ENCODE results near the gene PLCB1. TPM values are rescaled to one million over a fixed set of nuclear protein-coding genes. Genes with fewer than 3 reads are reported as not detected.

Gene PLCB1
- total and polyA plus RNA-seq, 10 of the 15 experiments (the other 5 are each of a cell fraction or from before 2014, with no cell fraction given): 0.05 to 5.3 (median 0.17) TPM; not detected in 1

DNA sequence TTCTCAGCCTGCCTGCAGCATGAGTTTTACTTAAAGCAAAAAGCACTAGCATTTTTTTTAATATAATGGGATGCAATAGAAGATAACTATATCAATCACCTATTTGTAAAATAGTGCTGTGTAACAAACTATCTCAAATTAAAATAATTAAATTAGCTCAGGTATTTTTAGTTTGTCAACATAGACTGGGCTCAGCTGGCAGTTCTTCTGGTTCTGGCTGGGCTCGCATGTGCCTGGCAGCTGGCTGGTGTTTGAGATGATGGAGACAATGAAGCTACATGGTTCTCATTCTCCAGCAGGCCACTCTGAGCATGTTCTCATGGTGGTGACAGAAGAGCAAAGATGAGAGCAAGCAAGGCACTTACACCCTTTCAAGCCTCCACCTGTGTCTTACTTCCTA is 181.0 kb downstream of the PLCB1 start:
- ChIA-PET RAD21 (ENCODE audit: unreplicated experiment) (no interaction called here), SMC1A (ENCODE audit: uncharacterized antibody, unreplicated experiment) (interaction anchor here (1.7 kb wide), 1 partner anchor 408 kb away, joined by 5 read pairs; no protein-coding TSS in a partner anchor), POLR2A (no interaction called here), CTCF (interaction anchor here (1.8 kb wide), 1 partner anchor 77 kb away, joined by 8 read pairs; no protein-coding TSS in a partner anchor)
- BruUV-seq (replicated peaks): no TSS peak
- no peaks in the 10 kb centered on the region for H3K36me3 ChIP-seq (ENCODE audit: control insufficient read depth in 2 of 2, insufficient read depth in 2 of 2, low read length in 1 of 2)
- no peaks in the 10 kb centered on the region for H3K4me1 ChIP-seq (ENCODE audit: control insufficient read depth, insufficient read depth, low read length)
- TF ChIP-seq FOXM1 (IDR thresholded peaks at IDR 0.05; ENCODE audit: low read depth, low read length) (no peak), MTA2 (IDR thresholded peaks at IDR 0.05; ENCODE audit: low read depth) (no peak), FOXK2 (IDR thresholded peaks at IDR 0.05) (no peak), KDM1A (IDR thresholded peaks at IDR 0.05; ENCODE audit: borderline replicate concordance) (no peak), ELK1 (IDR thresholded peaks at IDR 0.05; ENCODE audit: low read depth, low read length) (no peak), RELA (IDR thresholded peaks at IDR 0.05; ENCODE audit: borderline replicate concordance, partially characterized antibody) (no peak), MLLT1 (IDR thresholded peaks at IDR 0.05) (no peak), RAD51 (IDR thresholded peaks at IDR 0.05) (no peak), ASH2L (IDR thresholded peaks at IDR 0.05; ENCODE audit: borderline replicate concordance, low read depth) (no peak), BMI1 (IDR thresholded peaks at IDR 0.05; ENCODE audit: borderline replicate concordance) (no peak), ZNF384 (IDR thresholded peaks at IDR 0.05; ENCODE audit: borderline replicate concordance, low read depth, low read length) (no peak), ZBTB11 (CRISPR knock-in tag; IDR thresholded peaks at IDR 0.05) (no peak), MTA3 (IDR thresholded peaks at IDR 0.05; ENCODE audit: borderline replicate concordance, low read length) (no peak), SMARCA5 (IDR thresholded peaks at IDR 0.05) (no peak), TBL1XR1 (IDR thresholded peaks at IDR 0.05; ENCODE audit: low read depth, low read length) (no peak), CBX3 (IDR thresholded peaks at IDR 0.05; ENCODE audit: borderline replicate concordance, low read depth) (no peak), NFIC (IDR thresholded peaks at IDR 0.05; ENCODE audit: low read depth, low read length) (no peak), ZNF207 (IDR thresholded peaks at IDR 0.05; ENCODE audit: borderline replicate concordance) (no peak)
- 80% methylated on average over 1 of the region's 1 CpG for whole genome bisulfite sequencing (ENCODE audit: insufficient coverage, insufficient replicate concordance, low lambda C conversion rate, missing lambda C conversion rate)
- H3K79me2 ChIP-seq (ENCODE audit: control insufficient read depth, insufficient read depth, low read length): no peaks in the 10 kb centered on the region
- intact Hi-C loops (cut with micrococcal nuclease; ENCODE audit: unreplicated experiment): loop anchor here (2.0 kb wide), 1 partner anchor 410 kb away; no protein-coding TSS in a partner anchor
- H3K9me3 ChIP-seq (replicated peaks; ENCODE audit: control insufficient read depth, insufficient read depth, low read length): no peaks in the 10 kb centered on the region
- no peak overlapping the region for H3K4me2 ChIP-seq (ENCODE audit: control insufficient read depth, insufficient read depth)
- ATAC-seq (no peak), DNase-seq (ENCODE audit: low read depth, low spot score) (no peak), FAIRE-seq (no peak)
- in situ Hi-C loops (cut with MboI): no loop called here
- no peaks in the 10 kb centered on the region for H4K20me1 ChIP-seq (ENCODE audit: control insufficient read depth, insufficient read depth)
- H2AFZ ChIP-seq (ENCODE audit: control insufficient read depth, low read depth, low read length): no peak overlapping the region
- H3K4me3 ChIP-seq: no peak overlapping the region
- no peak overlapping the region for H3K27ac ChIP-seq (ENCODE audit: control insufficient read depth, insufficient read depth)
- H3K9ac ChIP-seq (ENCODE audit: control insufficient read depth, insufficient read depth, low read length): no peak overlapping the region
- H3K27me3 ChIP-seq (replicated peaks in 1 of 2; ENCODE audit: control insufficient read depth in 2 of 2, insufficient read depth in 2 of 2, low read length in 1 of 2): no peaks in the 10 kb centered on the region
